CD4-positive, alpha-beta T cell (primary cell): ENCODE results near the gene KCNN4. TPM values are rescaled to one million over a fixed set of nuclear protein-coding genes. Genes with fewer than 3 reads are reported as not detected.

Experiments
- ATAC-seq: fragments of 200-7000 bp; cut with Tn5 transposase; one replicate; pipeline ENCODE4 v1.10.0; 2022; ENCODE audit warnings: mild to moderate bottlenecking; ENCODE audit not compliant: poor library complexity
- CTCF ChIA-PET: fragments of 350-600 bp; sonication (Branson Sonifier 250); formaldehyde crosslinking; loops from one replicate; lab custom pipeline; 2021; ENCODE audit warnings: antibody characterized with exemption, inconsistent platforms; lab: Charles Lee
- POLR2A ChIA-PET: fragments of 350-600 bp; sonication (Branson Sonifier 250); formaldehyde crosslinking; loops from one replicate; lab custom pipeline; 2021; ENCODE audit warnings: antibody characterized with exemption, inconsistent platforms; lab: Charles Lee
- DNase-seq, 14 experiments: peaks; one replicate each; pipeline ENCODE4 v3.0.0-alpha.2; 2013 to 2020; ENCODE audit warnings: mixed read lengths in 2 of 14
- H3K27ac ChIP-seq, 2 donors: one replicate each; pipeline versions ENCODE4 v1.5.1 to v1.7.0; 2013; ENCODE audit warnings: low read length in 2 of 2, low read depth in 1 of 2, mild to moderate bottlenecking in 1 of 2
- H3K27me3 ChIP-seq, 2 experiments: 1 replicate in 1 of 2; 2 replicates in 1 of 2; pipeline versions ENCODE4 v1.6.1 to v1.7.0; 2013; ENCODE audit warnings: low read length in 2 of 2, control low read depth in 1 of 2, mild to moderate bottlenecking in 1 of 2, moderate library complexity in 1 of 2; ENCODE audit not compliant: insufficient read depth in 2 of 2, control insufficient read depth in 1 of 2
- H3K36me3 ChIP-seq: one replicate; pipeline ENCODE4 v1.6.1; 2013; ENCODE audit warnings: low read length, control low read depth; ENCODE audit not compliant: insufficient read depth
- H3K4me1 ChIP-seq: one replicate; pipeline ENCODE4 v1.6.1; 2013; ENCODE audit warnings: low read length, control low read depth; ENCODE audit not compliant: insufficient read depth
- H3K4me3 ChIP-seq: one replicate; pipeline ENCODE4 v1.5.1; 2013; ENCODE audit warnings: mild to moderate bottlenecking, low read length, moderate library complexity
- H3K9me3 ChIP-seq, 2 experiments: 1 replicate in 1 of 2; 2 replicates in 1 of 2; pipeline versions ENCODE4 v1.6.1 to v1.7.0; 2013; ENCODE audit warnings: low read length in 2 of 2, mild to moderate bottlenecking in 2 of 2, control low read depth in 1 of 2, moderate library complexity in 1 of 2; ENCODE audit not compliant: control insufficient read depth in 1 of 2, insufficient read depth in 1 of 2
- H3K27ac Mint-ChIP-seq: one replicate; pipeline ENCODE4 v1.8.0; 2020; ENCODE audit warnings: mixed read lengths
- H3K27me3 Mint-ChIP-seq: one replicate; pipeline ENCODE4 v1.8.0; 2021; ENCODE audit warnings: mixed read lengths
- H3K36me3 Mint-ChIP-seq: one replicate; pipeline ENCODE4 v1.8.0; 2021; ENCODE audit warnings: low read depth, mixed read lengths
- H3K4me1 Mint-ChIP-seq: one replicate; pipeline ENCODE4 v1.8.0; 2021; ENCODE audit warnings: low read depth, mixed read lengths
- H3K4me3 Mint-ChIP-seq: one replicate; pipeline ENCODE4 v1.8.0; 2020; ENCODE audit warnings: mild to moderate bottlenecking, mixed read lengths
- H3K9me3 Mint-ChIP-seq: one replicate; pipeline ENCODE4 v1.8.0; 2020; ENCODE audit warnings: mixed read lengths
- intact Hi-C, 2 experiments: fragments of 100-400 bp; cut with DNase I in 1 of 2; cut with micrococcal nuclease in 1 of 2; formaldehyde crosslinking; loops; one replicate each; pipeline versions ENCODE4 v1.15.1 to v1.9.0; 2023 to 2025; cut with DNase I, micrococcal nuclease
- total RNA-seq, 174 experiments: library from RNA in 2 of 174; stranded (reverse) in 2 of 174; gene quantifications; one replicate each; pipeline ENCODE4 v1.2.3 and lab custom pipeline; 2021 to 2026
- TF ChIP-seq, protein P1 (sequence below): fragments of 200-600 bp; IDR thresholded peaks from one replicate; pipeline ENCODE4 v1.8.0; 2022; ENCODE audit warnings: antibody characterized with exemption, mild to moderate bottlenecking

KCNN4 gene
- total RNA-seq, 2 experiments from 2014 or later, result 9.7 to 10.4 TPM

DNA sequence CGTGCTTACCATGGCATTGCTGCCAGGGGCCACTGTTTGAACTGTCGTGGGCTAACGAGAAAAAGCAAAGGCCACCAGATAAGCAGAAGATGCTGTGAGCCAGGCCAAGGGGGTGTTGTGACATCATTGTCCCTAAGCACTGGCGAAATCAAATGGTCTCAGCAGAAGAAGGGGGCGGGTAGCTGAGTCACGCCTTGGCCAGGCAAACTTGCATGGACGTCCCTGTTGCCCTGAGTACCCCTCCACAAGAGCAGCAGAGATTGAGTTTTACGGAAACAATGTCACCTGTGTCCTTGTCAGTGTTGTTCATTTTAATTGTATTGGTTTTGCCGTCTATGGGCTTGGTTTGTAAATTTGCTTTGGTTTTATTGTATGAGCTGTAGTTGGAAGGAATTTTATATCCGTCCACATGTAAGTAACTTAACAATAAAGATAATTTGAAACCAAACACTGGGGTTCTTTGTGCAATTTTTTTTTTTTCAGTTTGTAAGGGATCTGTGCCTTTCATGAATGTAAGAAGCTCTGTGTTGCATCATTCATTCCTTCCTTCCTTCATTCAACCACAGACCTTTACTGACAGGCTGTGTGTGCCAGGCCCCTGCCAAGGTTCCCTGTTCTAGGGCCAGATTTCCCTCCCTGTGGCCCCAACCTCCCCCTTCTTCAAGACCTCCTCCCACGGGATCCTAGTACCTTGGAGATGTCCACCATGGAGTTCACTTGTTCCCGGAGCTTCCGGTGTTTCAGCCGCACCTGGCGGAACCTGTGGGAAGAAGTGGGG lies 12.3 kb downstream of the KCNN4 start:
- peaks cover 62% of the 10 kb centered on the region for H3K36me3 ChIP-seq
- Mint-ChIP-seq H3K4me1 (peaks cover 26% of the 10 kb centered on the region), H3K9me3 (no peaks in the 10 kb centered on the region), H3K4me3 (no peak overlapping the region), H3K27ac (peak overlapping the region; percentile 39), H3K27me3 (no peaks in the 10 kb centered on the region), H3K36me3 (peaks cover 44% of the 10 kb centered on the region)
- ChIA-PET CTCF (interaction anchor here (0.9 to 1.6 kb wide), 3 partner anchors 19 to 41 kb away, joined by 3 read pairs; no protein-coding TSS in a partner anchor), POLR2A (interaction anchor here (1.1 to 2.1 kb wide), 2 partner anchors 9 to 14 kb away, joined by 4 to 10 read pairs; partner anchors contain the start of gene SMG9)
- no peak overlapping the region for H3K4me3 ChIP-seq
- DNase-seq (peak in 2 of 14 experiments; percentile 53 to 64), ATAC-seq (no peak)
- no peaks in the 10 kb centered on the region for H3K9me3 ChIP-seq
- intact Hi-C loops, result no loop called here
- no peaks in the 10 kb centered on the region for H3K27me3 ChIP-seq
- TF ChIP-seq, protein P1, sequence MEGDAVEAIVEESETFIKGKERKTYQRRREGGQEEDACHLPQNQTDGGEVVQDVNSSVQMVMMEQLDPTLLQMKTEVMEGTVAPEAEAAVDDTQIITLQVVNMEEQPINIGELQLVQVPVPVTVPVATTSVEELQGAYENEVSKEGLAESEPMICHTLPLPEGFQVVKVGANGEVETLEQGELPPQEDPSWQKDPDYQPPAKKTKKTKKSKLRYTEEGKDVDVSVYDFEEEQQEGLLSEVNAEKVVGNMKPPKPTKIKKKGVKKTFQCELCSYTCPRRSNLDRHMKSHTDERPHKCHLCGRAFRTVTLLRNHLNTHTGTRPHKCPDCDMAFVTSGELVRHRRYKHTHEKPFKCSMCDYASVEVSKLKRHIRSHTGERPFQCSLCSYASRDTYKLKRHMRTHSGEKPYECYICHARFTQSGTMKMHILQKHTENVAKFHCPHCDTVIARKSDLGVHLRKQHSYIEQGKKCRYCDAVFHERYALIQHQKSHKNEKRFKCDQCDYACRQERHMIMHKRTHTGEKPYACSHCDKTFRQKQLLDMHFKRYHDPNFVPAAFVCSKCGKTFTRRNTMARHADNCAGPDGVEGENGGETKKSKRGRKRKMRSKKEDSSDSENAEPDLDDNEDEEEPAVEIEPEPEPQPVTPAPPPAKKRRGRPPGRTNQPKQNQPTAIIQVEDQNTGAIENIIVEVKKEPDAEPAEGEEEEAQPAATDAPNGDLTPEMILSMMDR, result no peak
- peaks cover 42% of the 10 kb centered on the region for H3K4me1 ChIP-seq
- no peak overlapping the region for H3K27ac ChIP-seq

DNA sequence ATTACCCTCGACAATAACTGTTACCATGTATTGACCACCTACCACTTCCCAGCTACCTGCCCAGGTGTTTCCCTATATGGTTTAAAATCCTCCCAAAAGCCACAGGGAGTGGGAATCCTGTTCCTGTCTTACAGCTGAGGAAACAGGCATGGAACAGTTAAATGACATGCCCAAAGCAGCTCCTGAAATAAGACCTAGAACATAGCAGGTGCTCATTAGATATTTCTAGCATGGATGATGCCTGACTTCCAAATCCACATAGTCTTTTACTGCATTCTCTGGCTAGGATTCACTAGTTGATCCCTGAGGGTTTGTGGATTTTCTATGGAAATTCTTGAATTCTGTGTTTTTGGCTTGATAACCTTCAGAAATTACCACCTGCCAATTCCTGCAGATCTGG lies 13.0 kb downstream of the KCNN4 start:
- peaks cover 45% of the 10 kb centered on the region for H3K4me1 ChIP-seq
- H3K36me3 ChIP-seq, result peaks cover 56% of the 10 kb centered on the region
- POLR2A ChIA-PET, result interaction anchor here (1.1 to 2.1 kb wide), 2 partner anchors 9 to 13 kb away, joined by 4 to 10 read pairs; partner anchors contain the start of gene SMG9
- no peaks in the 10 kb centered on the region for H3K9me3 ChIP-seq
- Mint-ChIP-seq H3K27ac (peak overlapping the region; percentile 86), H3K36me3 (peaks cover 38% of the 10 kb centered on the region), H3K27me3 (no peaks in the 10 kb centered on the region), H3K9me3 (no peaks in the 10 kb centered on the region), H3K4me1 (peaks cover 26% of the 10 kb centered on the region), H3K4me3 (no peak overlapping the region)
- no peaks in the 10 kb centered on the region for H3K27me3 ChIP-seq
- CTCF ChIA-PET, result interaction anchor here (0.9 to 1.6 kb wide), 2 partner anchors 19 to 42 kb away, joined by 3 read pairs; no protein-coding TSS in a partner anchor
- no peak overlapping the region for H3K4me3 ChIP-seq
- ATAC-seq (no peak), DNase-seq (no peak)
- intact Hi-C loops, result loop anchor here in 1 of 2 experiments (2.0 kb wide), 1 partner anchor 17 kb away; no protein-coding TSS in a partner anchor
- H3K27ac ChIP-seq, result no peak overlapping the region
- TF ChIP-seq, protein P1, result no peak

DNA sequence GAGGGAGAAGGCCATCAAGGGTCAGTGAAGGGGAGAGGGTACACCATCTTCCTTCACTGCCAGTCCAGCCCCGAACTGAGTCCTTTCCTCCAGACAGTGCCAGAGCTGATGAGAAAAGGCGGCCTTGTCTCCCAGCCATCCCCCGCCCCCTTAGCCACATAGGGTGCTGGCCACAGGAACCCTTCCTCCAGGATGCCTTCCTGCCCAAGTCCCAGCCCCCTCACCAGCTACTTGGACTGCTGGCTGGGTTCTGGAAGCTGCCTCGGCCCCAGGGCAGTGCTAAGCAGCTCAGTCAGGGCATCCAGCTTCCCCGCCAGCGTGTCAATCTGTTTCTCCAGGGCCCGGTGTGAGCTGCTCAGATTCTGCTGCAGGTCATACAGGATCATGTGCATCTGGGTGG lies 13.5 kb downstream of the KCNN4 start:
- H3K4me3 ChIP-seq, result no peak overlapping the region
- Mint-ChIP-seq H3K27ac (peak overlapping the region; percentile 86), H3K36me3 (peaks cover 38% of the 10 kb centered on the region), H3K4me1 (peaks cover 26% of the 10 kb centered on the region), H3K27me3 (no peaks in the 10 kb centered on the region), H3K4me3 (no peak overlapping the region), H3K9me3 (no peaks in the 10 kb centered on the region)
- ATAC-seq (no peak), DNase-seq (no peak)
- TF ChIP-seq, protein P1, result no peak
- no peaks in the 10 kb centered on the region for H3K9me3 ChIP-seq
- H3K36me3 ChIP-seq, result peaks cover 52% of the 10 kb centered on the region
- peak overlapping the region in 1 of 2 donors; percentile 79 for H3K27ac ChIP-seq
- ChIA-PET CTCF (interaction anchor here (0.9 to 3.9 kb wide), 4 partner anchors 10 to 42 kb away, joined by 3 to 45 read pairs (median 12); no protein-coding TSS in a partner anchor), POLR2A (interaction anchor here (1.1 to 2.1 kb wide), 2 partner anchors 10 to 12 kb away, joined by 4 to 10 read pairs; partner anchors contain the start of gene SMG9)
- no peaks in the 10 kb centered on the region for H3K27me3 ChIP-seq
- H3K4me1 ChIP-seq, result peaks cover 45% of the 10 kb centered on the region
- intact Hi-C loops, result loop anchor here in 1 of 2 experiments (2.0 kb wide), 1 partner anchor 17 kb away; no protein-coding TSS in a partner anchor
